Fibroblast of lung (primary cell): ENCODE measurements around the gene CEP41. TPM values are rescaled to one million over a fixed set of nuclear protein-coding genes. Genes with fewer than 3 reads are reported as not detected.

ENCODE experiments used
- DNase-seq, 2 donors: peaks; one replicate each; pipeline versions ENCODE4 v3.0.0 to v3.0.0-alpha.2; 2010; ENCODE audit warnings: low read depth in 2 of 2
- H2AFZ ChIP-seq: 2 replicates; pipeline ENCODE4 v1.5.1; 2012; ENCODE audit warnings: low read length, control low read depth, inconsistent platforms
- H3K27ac ChIP-seq: 2 replicates; pipeline ENCODE4 v1.5.1; 2011; ENCODE audit warnings: low read length, control low read depth; ENCODE audit not compliant: insufficient read depth
- H3K27me3 ChIP-seq: 2 replicates; pipeline ENCODE4 v1.5.1; 2011; ENCODE audit warnings: mild to moderate bottlenecking, low read length; ENCODE audit not compliant: control insufficient read depth, insufficient read depth
- H3K36me3 ChIP-seq: 2 replicates; pipeline ENCODE4 v1.5.1; 2011; ENCODE audit warnings: low read length; ENCODE audit not compliant: control insufficient read depth, insufficient read depth
- H3K4me1 ChIP-seq: 2 replicates; pipeline ENCODE4 v1.5.1; 2011; ENCODE audit warnings: low read length; ENCODE audit not compliant: control insufficient read depth, insufficient read depth; ENCODE audit errors: extremely low read depth
- H3K4me2 ChIP-seq: 2 replicates; pipeline ENCODE4 v1.5.1; 2011; ENCODE audit warnings: low read length, control low read depth; ENCODE audit not compliant: insufficient read depth; ENCODE audit errors: extremely low read depth
- H3K4me3 ChIP-seq, 4 experiments: fragments of 200-600 bp in 1 of 4; sonication (generic) in 1 of 4; replicated peaks in 1 of 4; 2 replicates each; pipeline ENCODE4 v1.5.1; 2011 to 2016; ENCODE audit warnings: low read length in 4 of 4, low read depth in 3 of 4, mild to moderate bottlenecking in 3 of 4, control low read depth in 2 of 4, inconsistent platforms in 1 of 4, mixed read lengths in 1 of 4; ENCODE audit not compliant: insufficient read depth in 1 of 4; ENCODE audit errors: control extremely low read depth in 1 of 4
- H3K79me2 ChIP-seq: 2 replicates; pipeline ENCODE4 v1.5.1; 2012; ENCODE audit warnings: mild to moderate bottlenecking, low read length, inconsistent platforms; ENCODE audit not compliant: control insufficient read depth, insufficient read depth
- H3K9ac ChIP-seq: 2 replicates; pipeline ENCODE4 v1.5.1; 2011; ENCODE audit warnings: mild to moderate bottlenecking, low read length, control low read depth; ENCODE audit not compliant: insufficient read depth
- H3K9me3 ChIP-seq: 2 replicates; pipeline ENCODE4 v1.5.1; 2012; ENCODE audit warnings: low read depth, low read length; ENCODE audit not compliant: control insufficient read depth, insufficient read depth
- H4K20me1 ChIP-seq: 2 replicates; pipeline ENCODE4 v1.5.1; 2011; ENCODE audit warnings: low read length; ENCODE audit not compliant: control insufficient read depth, insufficient read depth; ENCODE audit errors: extremely low read depth
- CTCF ChIP-seq, 2 donors: IDR thresholded peaks in 1 of 2; conservative IDR thresholded peaks in 1 of 2; 1 replicate in 1 of 2; 2 replicates in 1 of 2; pipeline ENCODE4 v1.5.1; 2011 to 2012; ENCODE audit warnings: low read length in 2 of 2, control low read depth in 1 of 2, inconsistent platforms in 1 of 2, low read depth in 1 of 2, mild to moderate bottlenecking in 1 of 2
- EZH2 ChIP-seq: IDR thresholded peaks from 2 replicates; pipeline ENCODE4 v1.5.1; 2012; ENCODE audit warnings: low read length, control low read depth, mild to moderate bottlenecking; ENCODE audit errors: missing control alignments
- polyA plus RNA-seq, 2 donors: library from polyadenylated mRNA; depleted of rRNA in 1 of 2; stranded (reverse) in 1 of 2; unstranded in 1 of 2; fragments of >200 nt; gene quantifications; 2 replicates each; pipeline ENCODE4 v1.2.1, GENCODE V29; 2011 to 2012; ENCODE audit warnings: missing spikeins in 1 of 2
- total RNA-seq: library from RNA; depleted of rRNA; stranded (reverse); fragments of >200 nt; gene quantifications from 2 replicates; pipeline ENCODE4 v1.2.1, GENCODE V29; 2014

CEP41 gene
- total and polyA plus RNA-seq, 2 donors (not counting 1 experiment from before 2014, with no cell fraction given) = 8.3 to 24.5 TPM

DNA sequence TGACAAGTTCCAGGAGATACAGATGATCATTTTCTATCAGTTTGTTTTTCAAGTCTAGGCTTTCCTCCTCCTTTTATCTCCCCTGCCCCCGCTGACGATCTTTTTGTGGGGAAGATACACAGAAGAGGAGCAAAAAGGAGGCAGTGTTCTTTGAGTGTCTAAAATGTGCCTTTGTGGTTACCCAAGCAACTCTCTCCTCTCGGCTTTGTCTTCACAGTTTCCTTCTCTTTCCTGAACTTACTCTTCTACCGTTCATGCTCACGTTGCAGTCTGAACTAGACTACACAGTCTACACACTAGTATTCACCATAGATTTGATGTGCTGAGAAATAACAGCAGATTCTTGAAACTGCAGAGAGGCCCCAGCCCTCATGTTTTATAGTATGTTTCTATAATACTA, 23.6 kb downstream of the CEP41 start:
- TF ChIP-seq EZH2 (no peak), CTCF (conservative IDR thresholded peaks at IDR 0.05 in 1 of 2, IDR thresholded peaks at IDR 0.05 in 1 of 2; ENCODE audit: low read depth in 1 of 2, low read length in 2 of 2) (no peak)
- H3K36me3 ChIP-seq = no peaks in the 10 kb centered on the region
- H3K79me2 ChIP-seq = no peaks in the 10 kb centered on the region
- H3K27ac ChIP-seq = no peak overlapping the region
- no peaks in the 10 kb centered on the region for H4K20me1 ChIP-seq
- H3K4me1 ChIP-seq = no peaks in the 10 kb centered on the region
- no peak overlapping the region for H3K4me3 ChIP-seq
- no peak for DNase-seq
- H3K9me3 ChIP-seq = no peaks in the 10 kb centered on the region
- H3K9ac ChIP-seq = no peak overlapping the region
- H3K27me3 ChIP-seq = no peaks in the 10 kb centered on the region
- no peak overlapping the region for H2AFZ ChIP-seq
- H3K4me2 ChIP-seq = no peak overlapping the region

DNA sequence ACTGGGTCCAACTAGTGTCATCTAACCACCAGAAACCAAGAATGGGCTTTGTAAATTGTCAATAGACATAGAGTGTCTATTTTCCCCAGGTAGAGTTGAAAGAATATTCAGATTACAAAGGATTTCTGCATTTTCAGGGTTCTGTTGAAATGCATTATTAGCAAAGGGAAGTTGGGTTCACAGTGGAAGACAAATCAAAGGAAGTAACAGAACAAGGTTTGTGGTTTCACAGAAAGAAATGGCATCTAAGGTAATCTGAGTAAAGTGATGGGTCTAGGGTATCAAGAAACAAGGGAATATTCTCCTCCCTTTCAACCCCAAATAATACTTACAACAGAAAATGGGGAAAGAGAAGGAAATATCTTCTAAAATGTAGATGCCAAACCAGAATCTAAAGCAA, 25.8 kb downstream of the CEP41 start:
- no peak for DNase-seq
- no peaks in the 10 kb centered on the region for H3K36me3 ChIP-seq

DNA sequence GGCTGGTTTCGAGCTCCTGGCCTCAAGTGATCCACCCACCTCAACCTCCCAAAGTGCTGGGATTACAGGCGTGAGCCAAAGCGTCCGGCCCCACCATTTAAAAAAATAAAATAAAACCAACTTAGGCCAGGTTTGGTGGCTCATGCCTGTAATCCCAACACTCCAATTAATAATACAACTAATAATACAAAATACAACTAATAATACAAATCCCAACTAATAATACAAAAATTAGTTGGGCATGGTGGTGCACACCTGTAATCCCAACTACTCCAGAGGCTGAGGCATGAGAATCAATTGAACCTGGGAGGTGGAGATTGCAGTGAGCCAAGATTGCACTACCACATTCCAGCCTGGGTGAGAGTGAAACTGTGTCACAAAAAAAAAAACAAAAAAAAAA, 27.6 kb downstream of the CEP41 start:
- H3K9me3 ChIP-seq = no peaks in the 10 kb centered on the region
- no peaks in the 10 kb centered on the region for H3K79me2 ChIP-seq
- H3K4me3 ChIP-seq = no peak overlapping the region

More for the DNA sequence above, 25.8 kb downstream of the CEP41 start:
- no peak overlapping the region for H3K4me2 ChIP-seq
- H3K4me1 ChIP-seq = no peaks in the 10 kb centered on the region
- no peak overlapping the region for H3K4me3 ChIP-seq
- H4K20me1 ChIP-seq = no peaks in the 10 kb centered on the region
- TF ChIP-seq EZH2 (no peak), CTCF (conservative IDR thresholded peaks at IDR 0.05 in 1 of 2, IDR thresholded peaks at IDR 0.05 in 1 of 2; ENCODE audit: low read depth in 1 of 2, low read length in 2 of 2) (no peak)
- no peak overlapping the region for H2AFZ ChIP-seq
- H3K27me3 ChIP-seq = no peaks in the 10 kb centered on the region
- H3K9ac ChIP-seq = no peak overlapping the region
- H3K27ac ChIP-seq = no peak overlapping the region
- H3K79me2 ChIP-seq = no peaks in the 10 kb centered on the region
- no peaks in the 10 kb centered on the region for H3K9me3 ChIP-seq

More for the DNA sequence above, 27.6 kb downstream of the CEP41 start:
- Histone ChIP-seq H3K9ac (no peak overlapping the region), H3K27ac (no peak overlapping the region), H3K27me3 (no peaks in the 10 kb centered on the region), H2AFZ (no peak overlapping the region), H3K36me3 (no peaks in the 10 kb centered on the region), H3K4me2 (no peak overlapping the region), H4K20me1 (no peaks in the 10 kb centered on the region), H3K4me1 (peaks cover 4% of the 10 kb centered on the region)
- no peak for DNase-seq
- TF ChIP-seq CTCF (conservative IDR thresholded peaks at IDR 0.05 in 1 of 2, IDR thresholded peaks at IDR 0.05 in 1 of 2; ENCODE audit: low read depth in 1 of 2, low read length in 2 of 2) = no peak
- TF ChIP-seq EZH2 = no peak
